Measurements from ENCODE around the gene SHC2. TPM values are rescaled to one million over a fixed set of nuclear protein-coding genes. Genes with fewer than 3 reads are reported as not detected.

Gene SHC2
- total and polyA plus RNA-seq, 2 of the 13 experiments (the other 11 are each of a cell fraction or from before 2014, with no cell fraction given): 9.0 to 18.3 TPM

DNA sequence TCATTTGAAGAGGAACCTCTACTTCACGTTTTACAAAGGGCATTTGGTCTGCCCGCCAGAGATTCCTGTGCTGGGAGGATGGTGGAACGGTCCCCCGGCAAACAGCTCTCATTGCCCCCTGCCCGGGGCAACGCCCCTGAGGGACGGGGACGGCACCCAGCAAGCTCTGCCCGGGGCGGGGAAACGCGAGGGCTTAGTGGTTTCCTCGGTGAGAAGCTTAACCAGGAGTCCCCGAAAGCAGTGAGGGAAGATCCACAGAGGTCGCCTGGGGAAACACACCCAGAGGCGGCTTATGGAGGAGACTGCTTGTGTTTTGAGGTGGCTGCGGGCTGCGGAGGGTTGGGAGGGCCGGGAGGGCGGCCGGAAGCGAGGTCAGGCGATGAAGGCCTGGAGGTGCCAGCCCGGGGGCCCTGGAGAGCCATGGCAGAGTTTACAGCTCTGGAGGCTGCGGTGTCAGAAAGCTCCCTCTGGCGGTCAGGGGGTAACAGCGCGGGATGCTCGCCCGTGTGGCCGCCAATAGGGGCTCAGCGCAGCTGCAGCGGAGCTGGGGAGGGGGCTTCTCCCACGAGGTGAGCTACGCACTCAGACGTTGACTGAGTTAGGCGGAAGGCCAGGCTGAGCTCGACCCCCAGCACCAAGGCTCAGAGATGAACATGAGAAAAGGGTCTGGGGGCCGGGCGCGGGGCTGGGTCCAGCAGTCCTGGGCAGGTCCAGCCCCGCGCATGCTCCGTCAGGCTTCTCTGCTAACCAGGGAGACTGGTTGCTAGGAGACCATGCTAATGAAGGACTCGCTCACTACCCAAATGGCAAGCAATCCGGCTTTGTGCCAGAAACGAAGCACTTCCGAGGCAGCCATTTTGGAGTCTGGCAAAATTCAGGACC, 45.8 kb upstream of the SHC2 start (continued):
- TF ChIP-seq ZNF563 (CRISPR knock-in tag; IDR thresholded peaks at IDR 0.05) (no peak), JDP2 (CRISPR knock-in tag; IDR thresholded peaks at IDR 0.05; ENCODE audit: borderline replicate concordance) (no peak), MTF1 (CRISPR knock-in tag; IDR thresholded peaks at IDR 0.05) (no peak), ZNF550 (CRISPR knock-in tag; IDR thresholded peaks at IDR 0.05; ENCODE audit: borderline replicate concordance) (no peak), ZNF619 (CRISPR knock-in tag; IDR thresholded peaks at IDR 0.05) (no peak), RORA (CRISPR knock-in tag; IDR thresholded peaks at IDR 0.05) (no peak), ZSCAN21 (CRISPR knock-in tag; IDR thresholded peaks at IDR 0.05; ENCODE audit: borderline replicate concordance) (no peak; the same call in 1 of the 2 replicates), ZMYM2 (CRISPR knock-in tag; IDR thresholded peaks at IDR 0.05) (no peak), MTF2 (CRISPR knock-in tag; IDR thresholded peaks at IDR 0.05; ENCODE audit: borderline replicate concordance) (no peak), ZNF839 (CRISPR knock-in tag; IDR thresholded peaks at IDR 0.05; ENCODE audit: borderline replicate concordance) (no peak), HMGA1 (CRISPR knock-in tag; conservative IDR thresholded peaks at IDR 0.05) (no peak), ZNF589 (CRISPR knock-in tag; conservative IDR thresholded peaks at IDR 0.05) (no peak), ZBTB7B (CRISPR knock-in tag; IDR thresholded peaks at IDR 0.05) (peak; percentile 79), HDAC6 (IDR thresholded peaks at IDR 0.05; ENCODE audit: low read depth, low read length) (no peak), JUN (CRISPR knock-in tag; IDR thresholded peaks at IDR 0.05) (no peak), ZNF703 (CRISPR knock-in tag; IDR thresholded peaks at IDR 0.05; ENCODE audit: borderline replicate concordance) (no peak), ZBTB21 (CRISPR knock-in tag; IDR thresholded peaks at IDR 0.05) (no peak), ZBTB42 (CRISPR knock-in tag; IDR thresholded peaks at IDR 0.05) (no peak), FOXM1 (CRISPR knock-in tag; IDR thresholded peaks at IDR 0.05) (no peak), ZNF850 (CRISPR knock-in tag; conservative IDR thresholded peaks at IDR 0.05) (no peak), U2AF2 (IDR thresholded peaks at IDR 0.05; ENCODE audit: low read depth, low read length) (no peak)
- TF ChIP-seq, protein P1, sequence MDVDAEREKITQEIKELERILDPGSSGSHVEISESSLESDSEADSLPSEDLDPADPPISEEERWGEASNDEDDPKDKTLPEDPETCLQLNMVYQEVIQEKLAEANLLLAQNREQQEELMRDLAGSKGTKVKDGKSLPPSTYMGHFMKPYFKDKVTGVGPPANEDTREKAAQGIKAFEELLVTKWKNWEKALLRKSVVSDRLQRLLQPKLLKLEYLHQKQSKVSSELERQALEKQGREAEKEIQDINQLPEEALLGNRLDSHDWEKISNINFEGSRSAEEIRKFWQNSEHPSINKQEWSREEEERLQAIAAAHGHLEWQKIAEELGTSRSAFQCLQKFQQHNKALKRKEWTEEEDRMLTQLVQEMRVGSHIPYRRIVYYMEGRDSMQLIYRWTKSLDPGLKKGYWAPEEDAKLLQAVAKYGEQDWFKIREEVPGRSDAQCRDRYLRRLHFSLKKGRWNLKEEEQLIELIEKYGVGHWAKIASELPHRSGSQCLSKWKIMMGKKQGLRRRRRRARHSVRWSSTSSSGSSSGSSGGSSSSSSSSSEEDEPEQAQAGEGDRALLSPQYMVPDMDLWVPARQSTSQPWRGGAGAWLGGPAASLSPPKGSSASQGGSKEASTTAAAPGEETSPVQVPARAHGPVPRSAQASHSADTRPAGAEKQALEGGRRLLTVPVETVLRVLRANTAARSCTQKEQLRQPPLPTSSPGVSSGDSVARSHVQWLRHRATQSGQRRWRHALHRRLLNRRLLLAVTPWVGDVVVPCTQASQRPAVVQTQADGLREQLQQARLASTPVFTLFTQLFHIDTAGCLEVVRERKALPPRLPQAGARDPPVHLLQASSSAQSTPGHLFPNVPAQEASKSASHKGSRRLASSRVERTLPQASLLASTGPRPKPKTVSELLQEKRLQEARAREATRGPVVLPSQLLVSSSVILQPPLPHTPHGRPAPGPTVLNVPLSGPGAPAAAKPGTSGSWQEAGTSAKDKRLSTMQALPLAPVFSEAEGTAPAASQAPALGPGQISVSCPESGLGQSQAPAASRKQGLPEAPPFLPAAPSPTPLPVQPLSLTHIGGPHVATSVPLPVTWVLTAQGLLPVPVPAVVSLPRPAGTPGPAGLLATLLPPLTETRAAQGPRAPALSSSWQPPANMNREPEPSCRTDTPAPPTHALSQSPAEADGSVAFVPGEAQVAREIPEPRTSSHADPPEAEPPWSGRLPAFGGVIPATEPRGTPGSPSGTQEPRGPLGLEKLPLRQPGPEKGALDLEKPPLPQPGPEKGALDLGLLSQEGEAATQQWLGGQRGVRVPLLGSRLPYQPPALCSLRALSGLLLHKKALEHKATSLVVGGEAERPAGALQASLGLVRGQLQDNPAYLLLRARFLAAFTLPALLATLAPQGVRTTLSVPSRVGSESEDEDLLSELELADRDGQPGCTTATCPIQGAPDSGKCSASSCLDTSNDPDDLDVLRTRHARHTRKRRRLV (CRISPR knock-in tag; IDR thresholded peaks at IDR 0.05): no peak
- TF ChIP-seq, protein P2, sequence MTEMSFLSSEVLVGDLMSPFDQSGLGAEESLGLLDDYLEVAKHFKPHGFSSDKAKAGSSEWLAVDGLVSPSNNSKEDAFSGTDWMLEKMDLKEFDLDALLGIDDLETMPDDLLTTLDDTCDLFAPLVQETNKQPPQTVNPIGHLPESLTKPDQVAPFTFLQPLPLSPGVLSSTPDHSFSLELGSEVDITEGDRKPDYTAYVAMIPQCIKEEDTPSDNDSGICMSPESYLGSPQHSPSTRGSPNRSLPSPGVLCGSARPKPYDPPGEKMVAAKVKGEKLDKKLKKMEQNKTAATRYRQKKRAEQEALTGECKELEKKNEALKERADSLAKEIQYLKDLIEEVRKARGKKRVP (CRISPR knock-in tag; IDR thresholded peaks at IDR 0.05): no peak
- TF ChIP-seq, protein P3, sequence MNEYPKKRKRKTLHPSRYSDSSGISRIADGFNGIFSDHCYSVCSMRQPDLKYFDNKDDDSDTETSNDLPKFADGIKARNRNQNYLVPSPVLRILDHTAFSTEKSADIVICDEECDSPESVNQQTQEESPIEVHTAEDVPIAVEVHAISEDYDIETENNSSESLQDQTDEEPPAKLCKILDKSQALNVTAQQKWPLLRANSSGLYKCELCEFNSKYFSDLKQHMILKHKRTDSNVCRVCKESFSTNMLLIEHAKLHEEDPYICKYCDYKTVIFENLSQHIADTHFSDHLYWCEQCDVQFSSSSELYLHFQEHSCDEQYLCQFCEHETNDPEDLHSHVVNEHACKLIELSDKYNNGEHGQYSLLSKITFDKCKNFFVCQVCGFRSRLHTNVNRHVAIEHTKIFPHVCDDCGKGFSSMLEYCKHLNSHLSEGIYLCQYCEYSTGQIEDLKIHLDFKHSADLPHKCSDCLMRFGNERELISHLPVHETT (CRISPR knock-in tag; conservative IDR thresholded peaks at IDR 0.05): no peak; the same call in 1 of the 2 replicates
